Measurements from ENCODE around the gene AMOTL1.
"Not testable (repeated sequence)": the region's sequence is repeated elsewhere in the genome, so short reads cannot be mapped to it uniquely, and the experiment has no call there.

The AMOTL1 gene

GRCh38 chr11:94793822-94794221 lies 25.7 kb downstream of the AMOTL1 start:
- FAIRE-seq = no peak

- FAIRE-seq = no peak
Measured at GRCh38 chr11:94794287-94795168, 26.4 kb downstream of the AMOTL1 start.

DNA sequence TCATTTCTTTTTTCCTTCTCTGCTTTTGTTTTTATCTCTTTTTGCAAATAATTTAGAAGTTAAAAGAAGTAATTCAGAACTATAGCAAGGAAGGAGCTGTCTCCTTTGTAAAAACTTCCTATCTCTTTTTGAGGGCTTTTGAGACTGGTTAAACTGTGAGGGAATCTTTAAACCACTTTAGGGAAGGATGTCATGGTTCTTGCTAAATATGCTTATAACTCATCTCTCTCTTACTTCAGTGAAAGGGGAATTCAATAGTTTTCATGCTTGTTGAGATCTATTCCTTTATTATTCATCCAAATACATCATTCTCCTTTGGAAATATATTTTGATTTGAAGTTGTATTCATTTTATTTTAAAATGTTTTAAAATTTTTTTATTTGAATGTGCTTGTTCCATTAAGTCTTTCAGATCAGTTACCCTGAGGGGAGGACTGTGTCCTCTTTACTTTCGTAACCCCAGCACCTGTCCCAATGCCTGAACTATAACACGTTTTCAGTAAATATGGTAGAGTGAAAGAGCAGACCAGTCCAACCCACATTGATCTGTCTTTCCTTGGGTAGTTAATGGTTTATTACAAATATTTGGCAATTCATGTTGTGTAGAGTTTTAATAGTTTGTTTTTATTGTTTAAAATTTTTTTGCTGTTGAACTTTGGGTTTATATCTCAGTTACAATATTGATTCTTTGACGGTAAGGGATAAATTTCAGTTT lies 27.5 kb downstream of the AMOTL1 start:
- FAIRE-seq = no peak

DNA sequence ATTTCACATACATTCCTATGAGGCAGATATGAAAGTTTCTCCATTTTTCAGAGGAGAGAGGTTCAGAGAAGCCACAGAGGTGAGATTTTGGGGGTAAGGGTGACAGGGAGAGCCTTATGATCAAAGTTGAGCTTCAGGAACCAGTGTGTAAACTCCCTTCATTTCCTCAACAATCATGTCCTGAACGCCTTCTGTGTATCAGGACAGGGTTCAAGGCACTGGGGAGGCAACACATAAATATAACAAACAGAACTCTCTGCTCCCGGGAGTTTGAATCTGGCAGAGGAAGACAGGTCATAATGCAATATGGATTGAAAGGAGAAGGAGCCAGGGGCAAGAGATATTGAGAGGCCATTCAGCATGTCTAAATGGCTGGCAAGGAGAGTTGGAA lies 28.0 kb downstream of the AMOTL1 start:
- FAIRE-seq = no peak

- no peak for FAIRE-seq
Measured at GRCh38 chr11:94796863-94797262, 28.7 kb downstream of the AMOTL1 start.

DNA sequence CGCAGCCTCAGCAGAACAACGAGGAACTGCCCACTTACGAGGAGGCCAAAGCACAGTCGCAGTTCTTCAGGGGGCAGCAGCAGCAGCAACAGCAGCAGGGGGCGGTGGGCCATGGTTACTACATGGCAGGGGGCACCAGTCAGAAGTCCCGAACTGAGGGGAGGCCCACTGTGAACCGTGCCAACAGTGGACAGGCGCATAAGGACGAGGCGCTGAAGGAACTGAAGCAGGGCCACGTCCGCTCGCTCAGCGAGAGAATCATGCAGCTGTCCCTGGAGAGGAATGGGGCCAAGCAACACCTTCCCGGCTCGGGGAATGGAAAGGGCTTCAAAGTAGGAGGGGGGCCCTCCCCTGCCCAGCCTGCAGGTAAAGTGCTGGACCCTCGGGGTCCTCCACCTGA lies 31.6 kb downstream of the AMOTL1 start:
- no peak for FAIRE-seq

DNA sequence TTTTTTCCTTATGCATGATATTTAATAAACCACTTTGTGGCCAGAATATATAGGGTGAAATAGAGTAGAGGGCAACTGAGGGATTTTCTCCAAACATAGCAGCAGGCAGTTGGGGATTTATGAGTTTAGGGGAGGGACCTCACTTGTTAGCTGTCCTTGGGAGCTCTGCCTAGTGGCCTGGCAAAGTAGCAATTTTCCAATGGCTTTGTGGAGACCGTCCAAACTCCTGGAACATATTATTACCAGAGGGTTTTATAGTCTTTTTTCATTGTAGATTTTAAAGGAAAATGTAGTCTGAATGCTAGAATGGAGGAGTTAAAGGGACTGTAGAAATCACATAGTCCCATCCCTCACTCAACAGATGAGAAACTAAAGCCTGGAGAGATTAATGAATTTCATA lies 32.3 kb downstream of the AMOTL1 start:
- no peak for FAIRE-seq

GRCh38 chr11:94801866-94802460 lies 33.8 kb downstream of the AMOTL1 start:
- no peak for FAIRE-seq

GRCh38 chr11:94802501-94802900 lies 34.3 kb downstream of the AMOTL1 start:
- FAIRE-seq = no peak

- no peak for FAIRE-seq
Measured at GRCh38 chr11:94803491-94803890, 35.3 kb downstream of the AMOTL1 start.

DNA sequence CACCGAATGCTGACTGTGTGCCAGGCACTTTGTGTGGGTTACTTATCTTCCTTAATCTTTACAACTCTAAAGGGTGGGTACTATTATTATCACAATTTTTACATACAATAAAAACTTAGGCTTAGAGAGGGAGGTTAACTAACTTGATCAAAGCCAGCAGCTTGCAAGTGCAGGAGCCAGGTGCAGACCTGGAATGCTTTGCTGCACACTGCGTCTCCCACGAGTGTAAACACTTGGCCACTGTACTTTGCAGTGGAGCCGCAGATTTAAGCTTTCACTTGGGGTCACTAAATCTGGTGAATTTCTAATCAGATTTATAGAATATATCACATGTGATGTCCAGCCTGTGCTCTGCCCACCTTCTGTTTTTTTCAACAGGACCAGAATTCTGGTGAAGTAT lies 36.7 kb downstream of the AMOTL1 start:
- FAIRE-seq = no peak

GRCh38 chr11:94806014-94806413 lies 37.9 kb downstream of the AMOTL1 start:
- no peak for FAIRE-seq

GRCh38 chr11:94806419-94806818 lies 38.3 kb downstream of the AMOTL1 start:
- FAIRE-seq = no peak

GRCh38 chr11:94809251-94809650 lies 41.1 kb downstream of the AMOTL1 start:
- no peak for FAIRE-seq

GRCh38 chr11:94812724-94813720 lies 44.9 kb downstream of the AMOTL1 start:
- not testable (repeated sequence) for FAIRE-seq

DNA sequence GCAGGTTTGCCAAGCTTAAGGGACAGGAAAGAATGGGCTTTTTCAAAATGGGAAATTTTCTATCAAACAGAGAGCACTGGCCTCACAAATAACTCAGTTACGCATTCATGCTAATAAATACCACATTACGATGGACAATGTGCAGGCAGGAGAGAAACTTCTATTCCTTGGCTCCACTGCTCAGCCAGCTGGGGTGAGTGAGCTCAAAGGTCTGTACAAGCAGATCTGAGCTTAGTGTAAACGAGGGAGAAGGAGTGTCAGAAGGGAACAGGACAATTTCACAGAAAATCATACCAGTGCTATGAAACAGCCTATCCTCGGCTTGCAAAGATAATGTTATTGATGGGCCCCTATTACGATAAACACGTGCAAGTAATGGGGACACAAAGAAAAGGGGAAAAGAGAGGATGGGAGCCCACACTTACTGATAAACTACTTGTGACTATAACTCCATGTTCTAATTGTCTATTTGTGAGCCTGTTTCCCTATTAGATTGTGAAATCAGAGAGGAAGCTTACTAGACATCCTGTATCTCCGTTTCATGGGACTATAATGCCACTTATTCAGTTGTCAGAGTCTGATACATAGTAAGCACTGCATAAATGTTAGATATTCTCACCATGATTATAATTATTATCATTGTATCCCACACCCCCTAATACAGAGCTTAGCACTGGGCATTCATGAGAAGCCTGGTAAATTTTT lies 46.3 kb downstream of the AMOTL1 start:
- no peak for FAIRE-seq

DNA sequence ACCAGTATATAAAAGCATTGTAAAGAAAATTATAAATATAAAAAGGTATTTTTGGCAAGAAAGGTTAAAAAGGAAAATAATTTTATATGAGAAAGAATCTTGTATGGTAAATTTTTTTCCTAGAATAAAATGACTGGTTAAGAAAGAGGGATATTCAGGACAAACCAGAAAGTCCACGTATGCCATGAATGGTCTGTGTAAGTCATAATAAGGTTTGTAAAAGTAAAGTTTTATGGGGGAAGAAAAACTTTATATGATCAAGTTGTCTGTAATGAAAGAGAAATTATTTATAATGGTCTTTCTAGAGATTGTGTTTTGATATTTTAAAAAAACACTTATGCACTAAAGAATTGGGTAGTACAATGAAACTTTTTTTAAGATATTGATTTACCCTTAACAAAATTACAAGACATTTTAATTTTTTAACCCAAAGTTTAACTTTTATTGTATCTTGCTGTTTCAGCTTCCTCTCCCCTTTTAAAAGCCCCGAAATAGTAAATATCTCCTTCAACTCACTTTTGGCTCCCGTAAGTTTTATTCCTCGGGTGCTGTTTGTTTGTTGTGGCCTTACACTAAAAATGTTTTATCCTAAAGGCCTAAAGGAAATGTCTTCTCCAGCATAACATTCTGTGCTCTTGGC lies 47.7 kb downstream of the AMOTL1 start:
- no peak for FAIRE-seq

GRCh38 chr11:94820480-94820879 lies 52.3 kb downstream of the AMOTL1 start:
- FAIRE-seq = no peak

- no peak for FAIRE-seq
Measured at GRCh38 chr11:94821439-94821838, 53.3 kb downstream of the AMOTL1 start.

- FAIRE-seq = no peak
Measured at GRCh38 chr11:94822080-94822479, 53.9 kb downstream of the AMOTL1 start.

- no peak for FAIRE-seq
Measured at GRCh38 chr11:94823102-94823732, 55.1 kb downstream of the AMOTL1 start.
